Globus pallidus (tissue), 1 donor: ENCODE results near the gene SH3TC1.

Experiments used
- DNase-seq: peaks from one replicate; pipeline ENCODE4 v3.0.0-alpha.2; 2015; ENCODE audit warnings: low spot score

The SH3TC1 gene

DNA sequence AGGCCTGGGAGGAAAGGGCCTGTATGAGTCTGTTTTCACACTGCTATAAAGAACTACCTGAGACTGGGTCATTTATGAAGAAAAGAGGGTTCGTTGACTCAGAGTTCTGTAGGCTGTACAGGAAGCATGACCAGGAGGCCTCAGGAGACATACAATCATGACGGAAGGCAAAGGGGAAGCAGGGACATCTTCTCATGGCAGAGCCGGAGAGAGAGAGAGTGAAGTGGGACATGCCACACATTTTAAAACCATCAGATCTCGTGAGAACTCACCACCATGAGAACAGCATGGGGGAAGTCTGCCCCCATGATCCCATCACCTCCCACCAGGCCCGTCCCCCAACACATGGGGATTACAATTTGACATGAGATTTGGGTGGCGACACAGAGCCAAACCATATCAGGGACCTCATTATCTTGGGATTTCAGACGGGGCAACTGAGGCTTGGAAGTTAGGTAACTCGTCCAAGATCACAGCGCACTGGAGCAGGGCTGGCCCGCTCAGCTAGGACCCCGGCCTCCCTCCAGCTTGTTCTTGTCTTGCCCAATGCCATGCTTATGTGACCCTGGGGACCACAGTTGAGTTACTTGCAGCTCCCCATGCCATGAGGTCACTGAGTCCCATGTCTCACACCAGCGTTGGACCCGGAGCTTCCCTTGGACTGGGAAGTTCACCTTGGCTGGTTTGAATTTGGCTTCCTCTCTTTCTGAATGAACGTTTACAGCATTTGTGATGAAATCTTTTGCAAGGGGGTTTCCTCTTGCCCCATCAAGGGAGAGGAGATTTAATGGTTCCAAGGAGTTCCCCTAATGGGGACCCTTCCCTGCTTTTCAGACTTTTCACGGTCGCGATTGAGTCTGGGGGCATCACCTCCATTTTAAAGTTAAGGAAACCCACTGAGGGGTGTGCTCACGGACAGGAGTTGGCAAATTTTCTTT is 88.5 kb downstream of the SH3TC1 start:
- no peak for DNase-seq

GRCh38 chr4:8289151-8289750 is 90.2 kb downstream of the SH3TC1 start:
- no peak for DNase-seq

GRCh38 chr4:8289956-8290700 is 91.0 kb downstream of the SH3TC1 start:
- no peak for DNase-seq

DNA sequence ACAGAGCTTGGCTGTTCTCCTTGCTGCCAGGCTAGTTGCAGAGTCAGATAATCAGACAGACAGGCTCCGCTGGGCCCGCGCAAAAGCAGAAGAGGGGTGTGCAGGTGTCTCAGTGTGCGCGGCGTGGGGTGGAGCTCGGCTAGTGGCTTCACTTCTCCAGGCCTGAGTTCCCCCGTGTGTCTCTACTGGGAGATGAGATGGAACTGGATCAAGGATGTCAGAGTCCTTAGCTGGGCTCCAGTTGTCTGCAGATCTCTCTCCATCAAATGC is 91.5 kb downstream of the SH3TC1 start:
- DNase-seq = no peak
